Right lobe of liver (tissue), 6 donors: ENCODE results near the gene LIF. TPM values are rescaled to one million over a fixed set of nuclear protein-coding genes. Genes with fewer than 3 reads are reported as not detected.

Experiments
- ATAC-seq, 4 donors: fragments of 200-7000 bp; cut with Tn5 transposase; one replicate each; pipeline ENCODE4 v1.9.1; 2020; ENCODE audit warnings: mild to moderate bottlenecking in 4 of 4, moderate library complexity in 4 of 4
- DNase-seq, 3 donors: peaks; one replicate each; pipeline ENCODE4 v3.0.0-alpha.2; 2020
- H3K27ac ChIP-seq, 3 donors: fragments of 200-600 bp; one replicate each; pipeline ENCODE4 v1.8.0; 2022
- H3K27me3 ChIP-seq, 2 donors: fragments of 200-600 bp; one replicate each; pipeline ENCODE4 v1.8.0; 2022
- H3K36me3 ChIP-seq, 4 donors: fragments of 200-600 bp; sonication (generic) in 1 of 4; one replicate each; pipeline versions ENCODE4 v1.5.1 to v1.8.0; 2017 to 2022; ENCODE audit warnings: control low read depth in 1 of 4
- H3K4me1 ChIP-seq, 4 donors: fragments of 200-600 bp; sonication (generic) in 1 of 4; one replicate each; pipeline versions ENCODE4 v1.5.1 to v1.8.0; 2017 to 2022; ENCODE audit warnings: control low read depth in 1 of 4
- H3K4me3 ChIP-seq, 3 donors: fragments of 200-600 bp; one replicate each; pipeline ENCODE4 v1.8.0; 2022
- H3K9me3 ChIP-seq, 4 donors: fragments of 200-600 bp; sonication (generic) in 1 of 4; one replicate each; pipeline versions ENCODE4 v1.5.1 to v1.8.0; 2017 to 2022; ENCODE audit warnings: control low read depth in 1 of 4
- CTCF ChIP-seq, 4 donors: fragments of 200-600 bp in 3 of 4; fragments of 450-650 bp in 1 of 4; IDR thresholded peaks; one replicate each; pipeline versions ENCODE4 v1.5.1 to v1.8.0; 2016 to 2022; ENCODE audit warnings: antibody characterized with exemption in 4 of 4, mild to moderate bottlenecking in 2 of 4
- POLR2A ChIP-seq: fragments of 450-650 bp; IDR thresholded peaks from one replicate; pipeline ENCODE4 v1.6.1; 2017; ENCODE audit warnings: antibody characterized with exemption, mild to moderate bottlenecking
- WGBS: methylation state at CpG from one replicate; pipeline ENCODE4 v1.1.6; 2018; ENCODE audit warnings: low coverage, low lambda C conversion rate; ENCODE audit not compliant: insufficient coverage; ENCODE audit errors: missing lambda C conversion rate; 5-methylcytosine and 5-hydroxymethylcytosine counted together
- intact Hi-C, 2 donors: fragments of 100-400 bp; cut with DNase I; formaldehyde crosslinking; loops; one replicate each; pipeline versions ENCODE4 v1.11.2 to v1.14.1; 2022
- total RNA-seq, 6 experiments: library from RNA; depleted of rRNA in 2 of 6; stranded (reverse); fragments of >200 nt in 2 of 6; fragmentation: NEBNext Ultra II Directional in 3 of 6; extraction: Animal tissue kit (Norgen Biotek cat#: 25700) in 3 of 6; gene quantifications; one replicate each; pipeline versions ENCODE4 v1.1.0 to v1.2.4, GENCODE V29; 2016 to 2023
- donor health status: DM: no; HTN: yes; CAD: no.
- donor health status: DM: no; HTN: no; CAD: no.
- donor health status: DM: no; HTN: no; CAD: no.
- donor health status: DM: no; HTN: yes; CAD: no.
- donor health status: DM: no; HTN: yes; CAD: no.

LIF gene
- total RNA-seq, 6 experiments from 2014 or later = 0.15 to 2.0 (median 1.6) TPM; not detected in 2

GRCh38 chr22:30290342-30291057 is 43.9 kb upstream of the LIF start:
- 18% methylated on average over 2 of the region's 3 CpGs for WGBS
- peak overlapping the region in 1 of 3 donors; percentile 84 for H3K4me3 ChIP-seq
- H3K9me3 ChIP-seq = no peaks in the 10 kb centered on the region
- peaks cover 0 to 32% (median 8%) of the 10 kb centered on the region in 4 donors for H3K36me3 ChIP-seq
- DNase-seq (peak in 1 of 3 donors; percentile 60), ATAC-seq (no peak)
- H3K27me3 ChIP-seq = no peaks in the 10 kb centered on the region
- intact Hi-C loops = no loop called here
- peak overlapping the region; percentile 44 to 75 (median 68) for H3K27ac ChIP-seq
- H3K4me1 ChIP-seq = peaks cover 0 to 35% (median 19%) of the 10 kb centered on the region in 4 donors
- TF ChIP-seq POLR2A (no peak), CTCF (IDR thresholded peaks at IDR 0.05) (no peak)

GRCh38 chr22:30289980-30290313 is 43.4 kb upstream of the LIF start:
- no peak for DNase-seq
- peak overlapping the region; percentile 44 to 75 (median 68) for H3K27ac ChIP-seq
- H3K4me3 ChIP-seq = peak overlapping the region; percentile 15 to 84 (median 29)
- peaks cover 0 to 35% (median 19%) of the 10 kb centered on the region in 4 donors for H3K4me1 ChIP-seq
- H3K36me3 ChIP-seq = peaks cover 0 to 34% (median 10%) of the 10 kb centered on the region in 4 donors
- 0% methylated on average over 1 of the region's 12 CpGs for WGBS
- H3K9me3 ChIP-seq = no peaks in the 10 kb centered on the region
- H3K27me3 ChIP-seq = no peaks in the 10 kb centered on the region
- ATAC-seq = peak; percentile 0 to 4 (median 1)
- intact Hi-C loops = no loop called here
- TF ChIP-seq CTCF (IDR thresholded peaks at IDR 0.05) = no peak
- TF ChIP-seq POLR2A = no peak

GRCh38 chr22:30289141-30289979 is 42.8 kb upstream of the LIF start, which contains the start of gene CASTOR1:
CASTOR1 (minus strand) TSS chr22:30289505; CDS start chr22:30289497, 8 bp downstream.
- H3K27ac ChIP-seq = peak within 1 kb of the TSS; percentile 65 to 75 (median 68)

More at GRCh38 chr22:30289141-30289979, 42.8 kb upstream of the LIF start, which contains the start of gene CASTOR1:
- Histone ChIP-seq H3K36me3 (peaks cover 0 to 34% (median 9%) of the 10 kb centered on the region in 4 donors), H3K4me1 (peaks cover 0 to 35% (median 19%) of the 10 kb centered on the region in 4 donors), H3K27me3 (no peaks in the 10 kb centered on the region), H3K9me3 (no peaks in the 10 kb centered on the region), H3K4me3 (peak within 1 kb of the TSS; percentile 61 to 84 (median 74))
- TF ChIP-seq POLR2A = peak; percentile 77
- TF ChIP-seq CTCF (IDR thresholded peaks at IDR 0.05) = no peak
- ATAC-seq (peak; percentile 82 to 89 (median 86)), DNase-seq (peak; percentile 99 to 100 (median 99))
- intact Hi-C loops = no loop called here
- 2% methylated on average over 10 of the region's 85 CpGs for WGBS
